ENCODE results near the gene AIG1. TPM values are rescaled to one million over a fixed set of nuclear protein-coding genes. Genes with fewer than 3 reads are reported as not detected.

AIG1 gene
- total and polyA plus RNA-seq, 2 donors (not counting 1 experiment from before 2014, with no cell fraction given) = 40.6 to 42.2 TPM

DNA sequence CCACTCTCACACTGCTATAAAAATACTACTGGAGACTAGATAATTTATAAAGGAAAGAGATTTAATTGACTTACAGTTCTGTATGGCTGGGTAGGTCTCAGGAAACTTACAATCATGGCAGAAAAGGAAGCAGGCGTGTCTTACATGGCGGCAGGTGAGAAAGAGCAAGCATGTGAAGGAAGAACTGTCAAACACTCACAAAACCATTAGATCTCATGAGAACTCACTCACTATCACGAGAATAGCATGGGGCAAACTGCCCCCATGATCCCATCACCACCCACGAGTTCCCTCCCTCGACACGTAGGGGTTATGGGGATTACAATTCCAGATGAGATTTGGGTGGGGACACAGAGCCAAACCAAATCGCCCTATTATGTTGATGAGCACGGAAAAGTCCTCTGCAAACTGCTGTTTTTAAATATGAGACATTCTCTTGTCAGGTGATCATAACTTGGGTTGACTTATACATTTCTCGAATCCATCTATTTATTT, 133.5 kb downstream of the AIG1 start:
- Histone ChIP-seq H3K9ac (ENCODE audit: insufficient read depth, low read length) (no peak overlapping the region), H3K4me3 (replicated peaks in 1 of 4; ENCODE audit: control extremely low read depth in 1 of 4, insufficient read depth in 1 of 4, low read depth in 3 of 4, low read length in 4 of 4) (no peak overlapping the region), H2AFZ (ENCODE audit: low read length) (no peak overlapping the region), H3K4me1 (ENCODE audit: control insufficient read depth, extremely low read depth, insufficient read depth, low read length) (no peaks in the 10 kb centered on the region), H3K9me3 (ENCODE audit: control insufficient read depth, insufficient read depth, low read depth, low read length) (no peaks in the 10 kb centered on the region), H4K20me1 (ENCODE audit: control insufficient read depth, extremely low read depth, insufficient read depth, low read length) (no peaks in the 10 kb centered on the region), H3K27me3 (ENCODE audit: control insufficient read depth, insufficient read depth, low read length) (no peaks in the 10 kb centered on the region), H3K36me3 (ENCODE audit: control insufficient read depth, insufficient read depth, low read length) (no peaks in the 10 kb centered on the region), H3K4me2 (ENCODE audit: extremely low read depth, insufficient read depth, low read length) (no peak overlapping the region), H3K27ac (ENCODE audit: insufficient read depth, low read length) (no peak overlapping the region), H3K79me2 (ENCODE audit: control insufficient read depth, insufficient read depth, low read length) (no peaks in the 10 kb centered on the region)
- DNase-seq (ENCODE audit: low read depth in 2 of 2) = no peak
- no peak for TF ChIP-seq CTCF (conservative IDR thresholded peaks at IDR 0.05 in 1 of 2, IDR thresholded peaks at IDR 0.05 in 1 of 2; ENCODE audit: low read depth in 1 of 2, low read length in 2 of 2)
- no peak for TF ChIP-seq EZH2 (IDR thresholded peaks at IDR 0.05; ENCODE audit: low read length, missing control alignments)

DNA sequence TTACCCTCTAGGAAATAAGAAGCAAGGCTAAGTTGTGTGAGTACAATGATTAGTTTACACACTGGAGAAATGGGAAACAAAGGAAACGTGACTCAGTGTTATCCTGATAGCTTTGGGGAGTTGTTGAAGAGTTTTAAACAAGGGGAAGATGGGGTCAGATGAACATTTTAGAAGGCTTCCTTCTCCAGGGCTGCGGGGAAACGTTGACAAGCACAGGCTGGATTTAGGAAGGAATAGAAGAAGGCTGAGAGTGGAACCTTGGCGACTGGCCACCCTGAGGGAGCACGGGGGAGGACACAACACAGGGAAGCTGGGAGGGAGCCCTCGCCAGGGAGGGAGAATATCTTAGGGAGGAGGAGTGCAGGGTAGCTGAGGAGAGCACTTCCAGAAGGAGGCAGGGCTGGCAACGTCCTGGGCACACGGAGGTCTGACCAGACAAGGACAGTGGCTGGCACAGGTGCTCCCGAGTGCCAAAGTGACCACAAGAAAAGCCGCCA, 134.7 kb downstream of the AIG1 start:
- Histone ChIP-seq H3K4me2 (ENCODE audit: extremely low read depth, insufficient read depth, low read length) (no peak overlapping the region), H3K4me1 (ENCODE audit: control insufficient read depth, extremely low read depth, insufficient read depth, low read length) (no peaks in the 10 kb centered on the region), H3K4me3 (replicated peaks in 1 of 4; ENCODE audit: control extremely low read depth in 1 of 4, insufficient read depth in 1 of 4, low read depth in 3 of 4, low read length in 4 of 4) (no peak overlapping the region), H4K20me1 (ENCODE audit: control insufficient read depth, extremely low read depth, insufficient read depth, low read length) (no peaks in the 10 kb centered on the region), H3K27me3 (ENCODE audit: control insufficient read depth, insufficient read depth, low read length) (no peaks in the 10 kb centered on the region), H3K27ac (ENCODE audit: insufficient read depth, low read length) (no peak overlapping the region), H3K9me3 (ENCODE audit: control insufficient read depth, insufficient read depth, low read depth, low read length) (no peaks in the 10 kb centered on the region), H3K79me2 (ENCODE audit: control insufficient read depth, insufficient read depth, low read length) (no peaks in the 10 kb centered on the region), H3K36me3 (ENCODE audit: control insufficient read depth, insufficient read depth, low read length) (no peaks in the 10 kb centered on the region), H3K9ac (ENCODE audit: insufficient read depth, low read length) (no peak overlapping the region), H2AFZ (ENCODE audit: low read length) (no peak overlapping the region)
- TF ChIP-seq CTCF (conservative IDR thresholded peaks at IDR 0.05 in 1 of 2, IDR thresholded peaks at IDR 0.05 in 1 of 2; ENCODE audit: low read depth in 1 of 2, low read length in 2 of 2) (no peak), EZH2 (IDR thresholded peaks at IDR 0.05; ENCODE audit: low read length, missing control alignments) (no peak)
- DNase-seq (ENCODE audit: low read depth in 2 of 2) = no peak

DNA sequence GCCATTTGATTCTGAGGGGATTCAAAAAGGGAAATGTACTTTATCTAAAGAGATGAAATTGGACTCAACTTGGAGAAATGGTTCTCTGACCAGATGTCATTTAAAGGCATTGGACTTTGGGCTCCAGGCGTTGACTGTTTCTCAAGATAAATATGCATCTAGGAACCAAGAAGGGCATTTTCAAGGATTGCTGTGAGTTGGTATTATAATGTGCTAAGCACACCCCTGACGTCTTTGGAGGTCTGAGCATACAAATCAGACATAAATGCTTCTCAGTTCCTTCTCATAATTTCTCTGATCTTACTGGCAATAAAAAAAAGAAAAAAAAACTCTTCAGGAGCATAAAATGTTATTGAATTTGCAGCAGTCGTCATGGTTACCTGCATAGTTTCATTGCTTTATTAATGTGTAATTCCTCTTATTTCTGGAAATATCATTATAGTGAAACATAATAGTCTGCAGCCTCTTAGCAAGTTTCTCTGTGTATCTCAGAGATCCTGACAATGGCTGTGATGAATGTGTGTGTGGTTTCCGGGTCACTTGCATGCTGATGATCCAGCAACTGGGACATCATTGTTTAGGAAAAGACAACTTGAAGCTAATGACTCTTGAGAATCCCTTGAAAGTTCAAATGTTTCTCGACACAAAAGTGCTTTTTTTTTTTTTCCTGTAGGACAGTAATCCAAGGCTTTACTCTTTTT, 136.0 kb downstream of the AIG1 start:
- peak in 1 of 2 donors; percentile 79 for DNase-seq (ENCODE audit: low read depth in 2 of 2)
- Histone ChIP-seq H2AFZ (ENCODE audit: low read length) (no peak overlapping the region), H3K9me3 (ENCODE audit: control insufficient read depth, insufficient read depth, low read depth, low read length) (no peaks in the 10 kb centered on the region), H3K27ac (ENCODE audit: insufficient read depth, low read length) (no peak overlapping the region), H3K36me3 (ENCODE audit: control insufficient read depth, insufficient read depth, low read length) (no peaks in the 10 kb centered on the region), H3K79me2 (ENCODE audit: control insufficient read depth, insufficient read depth, low read length) (no peaks in the 10 kb centered on the region), H3K4me2 (ENCODE audit: extremely low read depth, insufficient read depth, low read length) (no peak overlapping the region), H3K4me1 (ENCODE audit: control insufficient read depth, extremely low read depth, insufficient read depth, low read length) (no peaks in the 10 kb centered on the region), H3K9ac (ENCODE audit: insufficient read depth, low read length) (no peak overlapping the region), H4K20me1 (ENCODE audit: control insufficient read depth, extremely low read depth, insufficient read depth, low read length) (no peaks in the 10 kb centered on the region), H3K4me3 (replicated peaks in 1 of 4; ENCODE audit: control extremely low read depth in 1 of 4, insufficient read depth in 1 of 4, low read depth in 3 of 4, low read length in 4 of 4) (no peak overlapping the region), H3K27me3 (ENCODE audit: control insufficient read depth, insufficient read depth, low read length) (no peaks in the 10 kb centered on the region)
- no peak for TF ChIP-seq CTCF (conservative IDR thresholded peaks at IDR 0.05 in 1 of 2, IDR thresholded peaks at IDR 0.05 in 1 of 2; ENCODE audit: low read depth in 1 of 2, low read length in 2 of 2)
- no peak for TF ChIP-seq EZH2 (IDR thresholded peaks at IDR 0.05; ENCODE audit: low read length, missing control alignments)
